H1 (cell line): ENCODE measurements around the gene TET2. TPM values are rescaled to one million over a fixed set of nuclear protein-coding genes. Genes with fewer than 3 reads are reported as not detected.

Experiments used
- CTCF ChIA-PET: fragments of 300-600 bp; sonication (Branson Sonifier 250); formaldehyde crosslinking; loops from one replicate; lab custom pipeline; 2021; ENCODE audit not compliant: partially characterized antibody; lab: Charles Lee
- POLR2A ChIA-PET: fragments of 300-600 bp; sonication (Branson Sonifier 250); formaldehyde crosslinking; loops from one replicate; lab custom pipeline; 2021; ENCODE audit warnings: inconsistent platforms; ENCODE audit not compliant: partially characterized antibody; lab: Charles Lee
- DNase-seq, 2 experiments: peaks; one replicate each; pipeline versions ENCODE4 v3.0.0 to v3.0.0-alpha.2; 2010 to 2022; ENCODE audit warnings: low spot score in 2 of 2, low read depth in 1 of 2, mixed read lengths in 1 of 2
- FAIRE-seq: peaks from 2 replicates; lab custom pipeline; 2011; peaks lifted over from hg19 to GRCh38; lab: Jason Lieb, UNC
- H2AFZ ChIP-seq: 2 replicates; pipeline ENCODE4 v1.8.1; 2012; ENCODE audit warnings: low read length, inconsistent platforms
- H2AK5ac ChIP-seq: 2 replicates; pipeline ENCODE4 v1.6.1; 2013; ENCODE audit warnings: low read depth, low read length
- H2BK120ac ChIP-seq: replicated peaks from 2 replicates; pipeline ENCODE3; 2013; ENCODE audit warnings: low read depth, low read length, inconsistent platforms
- H2BK12ac ChIP-seq: 2 replicates; pipeline ENCODE4 v1.6.1; 2013; ENCODE audit warnings: low read depth, low read length
- H2BK15ac ChIP-seq: 2 replicates; pipeline ENCODE4 v1.6.1; 2013; ENCODE audit warnings: low read length
- H2BK20ac ChIP-seq: 2 replicates; pipeline ENCODE4 v1.6.1; 2013; ENCODE audit warnings: low read length
- H2BK5ac ChIP-seq: 2 replicates; pipeline ENCODE4 v1.6.1; 2013; ENCODE audit warnings: low read depth, low read length
- H3K14ac ChIP-seq: 2 replicates; pipeline ENCODE4 v1.6.1; 2013; ENCODE audit warnings: inconsistent platforms; ENCODE audit not compliant: insufficient read length
- H3K18ac ChIP-seq: 2 replicates; pipeline ENCODE4 v1.6.1; 2013; ENCODE audit warnings: low read length; ENCODE audit errors: extremely low read depth
- H3K23ac ChIP-seq: 2 replicates; pipeline ENCODE4 v1.6.1; 2013; ENCODE audit warnings: inconsistent platforms; ENCODE audit not compliant: insufficient read length
- H3K23me2 ChIP-seq: 2 replicates; pipeline ENCODE4 v1.6.1; 2013; ENCODE audit warnings: low read depth, low read length
- H3K27ac ChIP-seq: 2 replicates; pipeline ENCODE4 v1.6.1; 2011; ENCODE audit warnings: low read depth, low read length, inconsistent platforms
- H3K27me3 ChIP-seq, 4 experiments: replicated peaks in 1 of 4; 1 replicate in 1 of 4; 2 replicates in 3 of 4; pipeline versions ENCODE4 v1.6.1 to v1.8.1; 2011 to 2013; ENCODE audit warnings: low read length in 3 of 4, mild to moderate bottlenecking in 3 of 4, inconsistent platforms in 2 of 4, mixed read lengths in 2 of 4, moderate library complexity in 1 of 4; ENCODE audit not compliant: control insufficient read depth in 3 of 4, insufficient read depth in 3 of 4; ENCODE audit errors: extremely low read depth in 1 of 4
- H3K36me3 ChIP-seq, 4 experiments: 2 replicates each; pipeline versions ENCODE4 v1.6.1 to v1.8.1; 2011 to 2013; ENCODE audit warnings: mild to moderate bottlenecking in 4 of 4, low read length in 3 of 4, moderate library complexity in 2 of 4, control low read depth in 1 of 4, inconsistent platforms in 1 of 4; ENCODE audit not compliant: insufficient read depth in 4 of 4, control insufficient read depth in 2 of 4
- H3K4ac ChIP-seq: replicated peaks from 2 replicates; pipeline ENCODE3; 2013; ENCODE audit warnings: low read length, low read depth, mixed read lengths, inconsistent platforms; ENCODE audit not compliant: insufficient read length
- H3K4me1 ChIP-seq, 4 experiments: replicated peaks in 1 of 4; 1 replicate in 1 of 4; 2 replicates in 3 of 4; pipeline versions ENCODE4 v1.6.1 to v1.8.1; 2011 to 2013; ENCODE audit warnings: low read length in 3 of 4, inconsistent platforms in 2 of 4, mixed read lengths in 1 of 4; ENCODE audit not compliant: insufficient read depth in 4 of 4, control insufficient read depth in 3 of 4
- H3K4me2 ChIP-seq, 2 experiments: 2 replicates each; pipeline versions ENCODE4 v1.6.1 to v1.8.1; 2011 to 2013; ENCODE audit warnings: low read depth in 2 of 2, low read length in 2 of 2, control low read depth in 1 of 2, inconsistent platforms in 1 of 2, mild to moderate bottlenecking in 1 of 2; ENCODE audit not compliant: insufficient read depth in 1 of 2
- H3K4me3 ChIP-seq, 4 experiments: fragments of 200-600, 300-600 bp in 1 of 4; sonication (generic), shearing (Covaris generic), sonication (Bioruptor Twin) in 1 of 4; 2 replicates each; pipeline versions ENCODE4 v1.5.1 to v1.8.1; 2011 to 2016; ENCODE audit warnings: low read length in 4 of 4, low read depth in 3 of 4, control low read depth in 2 of 4, inconsistent platforms in 2 of 4, mild to moderate bottlenecking in 2 of 4, mixed read lengths in 1 of 4, moderate library complexity in 1 of 4; ENCODE audit not compliant: insufficient read depth in 2 of 4; ENCODE audit errors: extremely low read depth in 1 of 4
- H3K56ac ChIP-seq: replicated peaks from 2 replicates; pipeline ENCODE3; 2013; ENCODE audit warnings: low read depth, mild to moderate bottlenecking, mixed read lengths, low read length, inconsistent platforms; ENCODE audit not compliant: insufficient read length
- H3K79me1 ChIP-seq: 2 replicates; pipeline ENCODE4 v1.6.1; 2013; ENCODE audit warnings: low read depth, low read length, control low read depth
- H3K79me2 ChIP-seq, 2 experiments: 2 replicates each; pipeline versions ENCODE4 v1.6.1 to v1.8.1; 2012 to 2013; ENCODE audit warnings: low read length in 2 of 2, mild to moderate bottlenecking in 2 of 2, inconsistent platforms in 1 of 2; ENCODE audit not compliant: insufficient read depth in 2 of 2, control insufficient read depth in 1 of 2
- H3K9ac ChIP-seq, 4 experiments: replicated peaks in 1 of 4; 1 replicate in 1 of 4; 2 replicates in 3 of 4; pipeline versions ENCODE4 v1.6.1 to v1.8.1; 2011 to 2013; ENCODE audit warnings: low read depth in 3 of 4, low read length in 3 of 4, control low read depth in 2 of 4, mild to moderate bottlenecking in 2 of 4, moderate library complexity in 2 of 4, inconsistent platforms in 1 of 4; ENCODE audit errors: extremely low read depth in 1 of 4
- H3K9me3 ChIP-seq, 2 experiments: 2 replicates each; pipeline versions ENCODE4 v1.6.1 to v1.8.1; 2012 to 2013; ENCODE audit warnings: mild to moderate bottlenecking in 2 of 2, moderate library complexity in 2 of 2, control low read depth in 1 of 2, inconsistent platforms in 1 of 2, low read depth in 1 of 2, low read length in 1 of 2, mixed read lengths in 1 of 2; ENCODE audit not compliant: insufficient read depth in 2 of 2
- H4K20me1 ChIP-seq, 2 experiments: replicated peaks in 1 of 2; 2 replicates each; pipeline versions ENCODE3 to v1.8.1; 2011 to 2013; ENCODE audit warnings: inconsistent platforms in 2 of 2, low read length in 2 of 2, mild to moderate bottlenecking in 1 of 2; ENCODE audit not compliant: insufficient read depth in 2 of 2, control insufficient read depth in 1 of 2
- H4K5ac ChIP-seq: 2 replicates; pipeline ENCODE4 v1.6.1; 2013; ENCODE audit warnings: low read length, low read depth, mixed read lengths, inconsistent platforms; ENCODE audit not compliant: insufficient read length
- H4K8ac ChIP-seq: 2 replicates; pipeline ENCODE4 v1.8.0; 2013; ENCODE audit warnings: mild to moderate bottlenecking, moderate library complexity, low read length, inconsistent platforms; ENCODE audit not compliant: insufficient read depth; ENCODE audit errors: extremely low read depth
- H4K91ac ChIP-seq: replicated peaks from 2 replicates; pipeline ENCODE3; 2013; ENCODE audit warnings: low read length, mixed read lengths, inconsistent platforms; ENCODE audit not compliant: insufficient read length
- HDAC2 ChIP-seq, 2 experiments: fragments of 300-600 bp in 1 of 2; sonication (generic) in 1 of 2; IDR thresholded peaks; 2 replicates each; pipeline ENCODE4 v1.6.1; 2011 to 2012; ENCODE audit warnings: low read depth in 2 of 2, low read length in 2 of 2, mild to moderate bottlenecking in 2 of 2, moderate library complexity in 2 of 2, borderline replicate concordance in 1 of 2, inconsistent platforms in 1 of 2
- NRF1 ChIP-seq: IDR thresholded peaks from 2 replicates; pipeline ENCODE4 v1.6.1; 2011; ENCODE audit warnings: mild to moderate bottlenecking, low read depth, low read length, improper control_type of control experiment
- SUZ12 ChIP-seq: fragments of 200-600 bp; sonication (generic); IDR thresholded peaks from 2 replicates; pipeline ENCODE4 v1.6.1; 2012; ENCODE audit warnings: mild to moderate bottlenecking, inconsistent platforms, low read length, moderate library complexity, mixed read lengths
- TBP ChIP-seq: IDR thresholded peaks from 2 replicates; pipeline ENCODE4 v1.6.1; 2011; ENCODE audit warnings: low read depth, low read length, improper control_type of control experiment
- WGBS, 2 experiments: shearing (Covaris generic) in 1 of 2; methylation state at CpG; one replicate each; pipeline versions ENCODE4 v1.1.6 to v1.1.7; 2013 to 2015; ENCODE audit warnings: low lambda C conversion rate in 2 of 2, mixed read lengths in 2 of 2, inconsistent platforms in 1 of 2, low coverage in 1 of 2, missing lambda C conversion rate in 1 of 2; ENCODE audit not compliant: insufficient replicate concordance in 2 of 2, insufficient coverage in 1 of 2, insufficient read length in 1 of 2; ENCODE audit errors: extremely low coverage in 1 of 2, missing lambda C conversion rate in 1 of 2; 5-methylcytosine and 5-hydroxymethylcytosine counted together
- polyA plus RNA-seq, 7 experiments: library from polyadenylated mRNA; depleted of rRNA in 3 of 7; stranded (reverse) in 5 of 7; unstranded in 2 of 7; fragments of >200 nt in 5 of 7; fragments of 200-250 nt in 2 of 7; gene quantifications; 1 replicate in 5 of 7; 2 replicates in 1 of 7; 4 replicates in 1 of 7; pipeline versions ENCODE4 v1.2.1 to v1.2.3, GENCODE V29; 2011 to 2013; ENCODE audit warnings: missing spikeins in 2 of 7, mixed read lengths in 2 of 7
- total RNA-seq: library from RNA; stranded (reverse); fragmentation: NEBNext Ultra II Directional; extraction: Animal tissue kit (Norgen Biotek cat#: 25700); gene quantifications from 2 replicates; pipeline ENCODE4 v1.2.1, GENCODE V29; 2021
- TF ChIP-seq, protein P1 (sequence below): IDR thresholded peaks from 2 replicates; pipeline ENCODE4 v1.6.1; 2012; ENCODE audit warnings: low read length, inconsistent platforms

TET2 gene
- total and polyA plus RNA-seq, 2 of the 8 experiments (the other 6 are each of a cell fraction or from before 2014, with no cell fraction given) = 1.0 to 2.6 TPM

GRCh38 chr4:105210916-105211315 lies 64.2 kb downstream of the TET2 start:
- no peak overlapping the region for H3K18ac ChIP-seq
- no peak overlapping the region for H2AFZ ChIP-seq
- H3K56ac ChIP-seq = no peak overlapping the region
- H3K23ac ChIP-seq = no peak overlapping the region
- no peaks in the 10 kb centered on the region for H3K79me1 ChIP-seq
- no peaks in the 10 kb centered on the region for H3K23me2 ChIP-seq
- no peak overlapping the region for H2BK5ac ChIP-seq
- TF ChIP-seq SUZ12 (no peak), HDAC2 (IDR thresholded peaks at IDR 0.05; ENCODE audit: borderline replicate concordance in 1 of 2, low read depth in 2 of 2, low read length in 2 of 2) (no peak), NRF1 (no peak), TBP (no peak)
- TF ChIP-seq, protein P1, sequence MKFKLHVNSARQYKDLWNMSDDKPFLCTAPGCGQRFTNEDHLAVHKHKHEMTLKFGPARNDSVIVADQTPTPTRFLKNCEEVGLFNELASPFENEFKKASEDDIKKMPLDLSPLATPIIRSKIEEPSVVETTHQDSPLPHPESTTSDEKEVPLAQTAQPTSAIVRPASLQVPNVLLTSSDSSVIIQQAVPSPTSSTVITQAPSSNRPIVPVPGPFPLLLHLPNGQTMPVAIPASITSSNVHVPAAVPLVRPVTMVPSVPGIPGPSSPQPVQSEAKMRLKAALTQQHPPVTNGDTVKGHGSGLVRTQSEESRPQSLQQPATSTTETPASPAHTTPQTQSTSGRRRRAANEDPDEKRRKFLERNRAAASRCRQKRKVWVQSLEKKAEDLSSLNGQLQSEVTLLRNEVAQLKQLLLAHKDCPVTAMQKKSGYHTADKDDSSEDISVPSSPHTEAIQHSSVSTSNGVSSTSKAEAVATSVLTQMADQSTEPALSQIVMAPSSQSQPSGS = no peak
- no peak overlapping the region for H4K5ac ChIP-seq
- H2BK15ac ChIP-seq = no peak overlapping the region
- POLR2A ChIA-PET = no interaction called here
- H2BK120ac ChIP-seq = no peak overlapping the region
- no peak overlapping the region for H3K14ac ChIP-seq
- H3K4me3 ChIP-seq = no peak overlapping the region
- DNase-seq = no peak
- CTCF ChIA-PET = interaction anchor here (0.7 kb wide), 1 partner anchor 14 kb away, joined by 3 read pairs; no protein-coding TSS in a partner anchor
- no peak overlapping the region for H3K4ac ChIP-seq
- H2BK20ac ChIP-seq = no peak overlapping the region
- H3K4me2 ChIP-seq = no peak overlapping the region
- H2AK5ac ChIP-seq = no peak overlapping the region
- FAIRE-seq = no peak
- no peaks in the 10 kb centered on the region for H4K20me1 ChIP-seq
- no peak overlapping the region for H4K91ac ChIP-seq
- 0 out of 4 replicates have a peak, but pooled peaks cover 0 to 3% of the 10 kb centered on the region in 2 experiments for H3K9me3 ChIP-seq
- H3K36me3 ChIP-seq = no peaks in the 10 kb centered on the region
- H3K27me3 ChIP-seq = no peaks in the 10 kb centered on the region
- no peak overlapping the region for H3K9ac ChIP-seq
- peaks cover 0 to 7% (median 0%) of the 10 kb centered on the region in 4 experiments; a peak in 1 of 7 replicates for H3K4me1 ChIP-seq
- no peak overlapping the region for H4K8ac ChIP-seq
- 83% methylated on average over 1 of the region's 1 CpG; no CpG with 5 or more reads in 1 of the 2 experiments for WGBS, 2 experiments
- H3K27ac ChIP-seq = no peak overlapping the region
- no peak overlapping the region for H2BK12ac ChIP-seq
- no peaks in the 10 kb centered on the region for H3K79me2 ChIP-seq
